OCI-M2 (cell line): ENCODE measurements around the gene TSPAN11.

Source experiments
- DNase-seq: peaks from one replicate; lab custom pipeline; 2025; ENCODE audit not compliant: unreplicated experiment; lab: John Stamatoyannopoulos, UW

TSPAN11 gene

DNA sequence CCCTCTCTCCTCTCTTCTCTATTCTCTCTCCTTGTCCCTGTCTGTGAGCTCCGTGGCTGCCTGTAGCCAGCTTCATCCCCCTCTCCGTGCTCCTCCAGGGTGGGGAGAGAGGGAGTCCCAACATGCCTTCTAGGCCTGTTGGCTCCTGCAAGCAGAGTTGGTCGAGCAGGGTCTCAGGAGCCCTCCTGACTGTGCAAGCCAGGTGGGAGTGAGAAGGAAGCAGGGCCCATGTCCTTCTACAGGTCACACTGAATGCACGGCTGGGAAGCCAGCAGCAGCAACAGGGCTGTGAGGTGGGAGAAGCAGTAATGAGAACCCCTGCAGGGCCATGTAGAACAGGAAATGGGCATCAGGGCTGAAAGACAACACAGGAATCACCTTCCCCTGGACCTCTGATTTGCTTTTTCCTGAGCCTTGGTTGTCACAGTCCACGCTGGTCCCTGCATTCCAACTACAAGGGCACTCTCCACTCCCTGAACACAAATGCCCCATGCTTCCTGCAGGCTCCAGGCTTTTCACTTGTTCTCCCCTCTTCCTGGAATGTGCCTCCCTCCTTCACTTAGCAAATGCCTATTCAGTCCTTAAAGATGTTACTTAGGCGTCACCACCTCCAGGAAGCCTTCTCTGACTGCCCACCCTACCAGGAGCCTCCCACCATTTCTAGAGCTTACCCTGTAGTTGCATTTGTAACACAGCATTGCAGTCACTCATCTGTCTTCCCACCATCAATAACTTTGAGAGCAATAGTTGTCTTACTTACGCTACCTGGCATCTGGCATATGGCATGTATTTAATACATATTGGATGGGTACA, 51.2 kb downstream of the TSPAN11 start:
- DNase-seq = no peak

DNA sequence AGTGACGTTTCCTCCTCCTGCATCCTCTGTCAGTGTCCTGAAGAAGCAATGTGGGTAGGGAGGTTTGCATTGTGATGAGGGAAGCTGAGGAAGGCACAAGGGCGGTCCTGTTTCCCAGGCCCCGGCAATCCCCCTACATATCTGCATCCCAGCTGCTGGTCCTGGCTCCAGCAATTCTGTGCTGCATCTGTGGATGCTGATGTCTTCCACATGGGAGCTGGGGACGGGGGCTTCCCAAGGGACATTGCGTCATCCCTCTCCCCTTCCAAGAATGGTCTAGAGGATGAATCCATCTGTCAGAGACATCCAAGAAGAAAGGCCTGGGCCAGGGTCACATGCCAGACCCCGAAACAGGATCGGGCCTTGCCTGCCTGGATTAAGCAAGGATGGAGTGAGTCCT, 52.1 kb downstream of the TSPAN11 start:
- no peak for DNase-seq

DNA sequence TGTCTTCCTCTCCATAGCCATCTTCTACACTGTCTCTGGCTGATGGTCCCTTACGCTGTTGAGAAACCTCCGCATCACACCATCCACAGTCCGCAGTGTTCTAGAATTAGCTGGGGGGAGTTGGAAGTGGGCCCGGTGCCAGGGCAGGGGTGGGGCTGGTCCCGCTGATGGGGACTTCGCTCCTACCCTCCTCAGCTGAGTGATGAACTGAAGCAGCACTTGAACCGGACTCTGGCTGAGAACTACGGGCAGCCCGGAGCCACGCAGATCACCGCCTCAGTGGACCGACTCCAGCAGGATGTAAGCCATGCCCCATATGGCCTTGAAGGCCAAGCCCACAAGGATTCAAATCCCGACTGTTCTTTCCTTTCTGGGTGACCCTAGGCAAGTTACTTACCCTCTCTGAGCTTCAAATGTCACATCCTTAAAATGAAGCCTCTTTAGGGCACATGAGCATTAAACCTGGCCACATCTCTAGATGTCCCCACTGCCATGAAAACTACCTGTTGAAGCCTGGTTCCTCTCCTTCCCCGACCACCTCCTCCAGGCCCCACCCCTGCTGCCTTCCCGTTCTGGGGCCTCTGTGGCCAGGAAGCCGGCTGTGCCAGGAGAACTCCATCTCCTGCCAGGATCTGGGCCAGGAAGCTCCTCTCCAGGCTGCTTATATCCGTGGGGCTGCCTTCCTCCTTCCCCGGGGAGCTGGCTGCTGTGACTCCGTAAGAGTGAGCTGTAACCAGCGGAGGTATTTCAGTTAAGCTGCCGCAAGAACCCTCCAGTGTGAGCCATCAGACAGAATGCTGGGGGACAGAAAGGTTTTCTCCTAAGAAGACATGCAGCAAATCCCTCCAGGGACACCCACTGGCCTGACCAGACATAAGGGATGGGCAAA, 53.1 kb downstream of the TSPAN11 start:
- no peak for DNase-seq

DNA sequence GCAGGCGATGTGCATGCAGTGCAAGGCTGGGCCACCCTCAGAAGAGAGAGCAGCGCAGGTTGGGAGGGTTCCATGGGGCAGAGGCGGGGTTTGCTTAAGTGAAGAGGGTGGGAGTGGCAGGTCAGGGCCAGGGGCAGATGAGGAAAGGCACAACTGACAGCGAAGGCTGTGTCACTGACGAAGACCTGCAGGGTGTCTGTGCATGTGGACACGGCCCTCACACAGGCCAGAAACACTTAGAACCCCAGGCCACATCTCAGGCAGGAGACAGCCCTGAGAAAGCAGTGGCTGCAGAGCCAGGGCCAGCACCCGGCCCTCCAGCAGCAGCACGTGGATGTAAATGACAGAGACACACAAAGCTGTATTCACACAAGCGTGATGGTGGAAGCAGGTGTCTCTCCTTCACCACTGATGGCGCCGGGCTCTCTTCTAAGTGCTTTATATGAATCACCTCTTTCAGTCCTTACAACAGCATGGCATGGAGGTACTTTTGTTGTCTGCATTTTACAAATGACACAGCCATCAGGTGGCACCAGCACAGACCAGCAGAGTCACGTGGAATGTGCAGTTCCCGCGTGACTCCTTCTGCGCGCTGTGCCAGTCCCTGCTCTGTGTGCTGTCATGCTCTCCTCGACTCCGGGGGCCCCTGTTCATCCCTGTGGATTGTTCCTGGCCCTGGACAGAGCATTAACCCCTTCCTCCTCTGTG, 54.6 kb downstream of the TSPAN11 start:
- no peak for DNase-seq

DNA sequence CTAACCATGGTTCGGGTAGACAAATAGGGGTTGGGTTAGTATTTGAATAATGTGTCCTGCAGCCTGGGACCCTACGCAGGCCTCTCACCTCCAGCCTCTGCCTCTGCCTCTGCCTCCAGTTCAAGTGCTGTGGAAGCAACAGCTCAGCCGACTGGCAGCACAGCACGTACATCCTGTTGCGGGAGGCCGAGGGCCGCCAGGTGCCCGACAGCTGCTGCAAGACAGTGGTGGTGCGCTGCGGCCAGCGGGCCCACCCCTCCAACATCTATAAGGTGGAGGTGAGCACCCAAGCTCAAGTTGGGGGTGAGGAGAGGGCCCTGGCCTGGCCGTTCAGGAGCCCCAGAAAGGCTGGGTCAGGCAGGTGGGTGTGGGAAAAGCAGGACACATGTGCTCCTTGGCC, 55.9 kb downstream of the TSPAN11 start:
- DNase-seq = no peak

DNA sequence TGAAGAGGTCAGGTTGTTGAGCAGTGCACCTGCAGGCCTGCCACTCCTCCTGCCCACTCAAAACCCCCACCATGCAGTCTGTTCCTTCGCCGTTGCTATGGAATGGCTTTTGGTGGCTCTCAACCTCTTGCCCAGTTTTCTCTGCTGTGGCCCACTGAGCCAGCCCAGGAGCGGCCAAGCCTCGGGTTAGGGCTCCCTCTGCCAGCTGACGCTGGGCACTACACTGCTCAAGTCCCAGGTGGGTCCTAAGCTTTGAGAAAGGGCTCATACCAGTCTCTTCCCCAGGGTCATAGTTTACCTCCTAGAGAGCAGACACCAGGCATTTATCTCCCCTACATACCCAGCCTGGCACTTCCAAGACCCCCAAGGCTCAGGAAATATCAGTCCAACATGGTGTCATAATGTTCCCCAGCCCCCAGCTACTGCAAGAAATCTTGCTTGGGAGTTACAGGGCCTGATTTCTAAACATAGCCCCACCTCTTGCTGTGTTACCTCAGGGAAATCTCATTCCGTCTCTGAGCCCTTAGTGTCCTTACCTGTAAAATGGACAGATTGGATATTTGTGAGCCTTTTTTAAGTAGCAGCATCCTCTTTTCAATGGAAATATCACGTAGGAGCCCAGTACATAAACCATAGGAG, 59.4 kb downstream of the TSPAN11 start:
- DNase-seq = no peak

DNA sequence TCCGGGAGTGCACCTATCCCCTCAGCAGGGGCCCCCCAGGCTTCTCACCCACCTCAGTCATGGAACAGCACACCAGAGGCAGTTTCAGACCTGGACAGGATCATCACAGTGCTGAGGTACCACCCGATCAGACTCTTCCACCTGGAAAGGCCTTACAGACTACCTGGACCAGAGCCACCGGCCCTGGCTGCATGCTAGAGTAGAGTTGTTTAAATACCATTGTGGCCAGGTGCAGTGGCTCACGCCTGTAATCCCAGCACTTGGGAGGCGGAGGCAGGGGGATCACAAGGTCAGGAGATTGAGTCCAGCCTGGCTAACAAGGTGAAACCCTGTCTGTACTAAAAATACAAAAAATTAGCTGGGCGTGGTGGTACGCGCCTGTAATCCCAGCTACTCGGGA, 61.5 kb downstream of the TSPAN11 start:
- DNase-seq = no peak

DNA sequence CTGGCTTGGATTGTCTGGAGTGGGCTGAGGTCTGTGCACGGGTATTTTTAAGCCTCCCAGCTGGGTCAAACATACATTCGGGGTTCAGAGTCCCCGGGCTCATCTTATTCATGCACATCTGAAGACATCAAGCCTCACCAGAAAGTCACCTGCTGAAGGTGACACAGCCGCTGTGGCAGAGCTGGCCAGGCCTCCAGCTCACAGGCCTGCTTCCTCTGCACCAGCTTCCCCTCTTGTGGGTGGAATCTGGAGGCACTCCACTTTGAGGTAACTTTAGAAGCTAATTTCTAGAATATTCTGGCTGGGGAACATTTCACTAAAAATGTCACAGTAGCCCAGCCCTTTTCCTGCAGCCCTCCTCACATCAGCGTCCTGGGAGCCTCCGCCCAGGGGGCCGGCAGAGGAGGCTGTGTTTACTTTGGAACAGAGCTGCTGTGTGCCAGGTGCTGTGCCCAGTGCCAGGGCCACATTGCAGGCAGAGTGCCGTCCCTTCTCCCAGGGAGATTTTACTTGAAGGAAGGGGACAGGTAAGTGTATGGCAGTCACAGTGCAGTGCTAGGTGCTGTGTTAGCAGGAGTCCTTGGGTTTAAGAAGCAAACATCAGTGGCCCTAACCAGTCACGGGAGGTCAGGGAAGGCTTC, 62.2 kb downstream of the TSPAN11 start:
- no peak for DNase-seq

DNA sequence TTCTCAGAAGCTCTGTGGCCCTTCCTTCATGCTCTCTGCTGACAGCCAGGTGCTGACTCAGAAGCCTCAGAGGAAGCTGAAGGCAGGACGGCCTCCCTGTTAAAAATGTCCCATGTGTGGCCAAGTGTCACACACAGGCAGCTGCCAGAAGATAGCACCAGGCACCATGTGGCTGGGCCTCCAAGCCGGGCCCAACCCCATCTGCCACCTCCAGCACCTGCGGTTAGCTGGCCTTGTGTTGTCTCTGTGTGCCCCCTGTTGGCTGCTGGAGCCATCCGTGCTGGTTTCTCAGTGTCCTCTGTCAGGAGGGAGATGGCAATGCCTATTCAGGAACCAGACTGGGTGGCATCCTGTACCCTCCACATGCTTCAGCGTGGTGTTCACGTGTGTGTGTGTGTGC, 63.2 kb downstream of the TSPAN11 start:
- no peak for DNase-seq

DNA sequence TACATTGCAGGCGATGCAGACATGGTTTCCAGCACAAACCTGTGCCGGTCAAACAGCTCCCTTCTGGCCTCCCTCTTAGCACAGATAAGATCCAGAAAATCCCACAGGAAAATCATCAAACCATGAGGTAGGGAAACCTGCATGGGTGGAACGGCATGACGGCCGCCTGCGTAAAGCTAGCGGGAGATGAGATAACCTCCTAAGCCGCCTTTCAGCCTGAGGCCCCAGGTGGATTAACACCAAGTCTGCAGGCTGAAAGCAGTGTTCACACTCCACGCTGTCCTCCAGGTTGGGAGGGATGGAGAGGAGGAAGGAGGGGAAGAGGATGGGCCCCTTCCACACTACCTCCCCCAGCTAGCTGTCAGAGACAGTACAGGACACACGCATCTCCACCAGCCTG, 63.8 kb downstream of the TSPAN11 start:
- DNase-seq = no peak

DNA sequence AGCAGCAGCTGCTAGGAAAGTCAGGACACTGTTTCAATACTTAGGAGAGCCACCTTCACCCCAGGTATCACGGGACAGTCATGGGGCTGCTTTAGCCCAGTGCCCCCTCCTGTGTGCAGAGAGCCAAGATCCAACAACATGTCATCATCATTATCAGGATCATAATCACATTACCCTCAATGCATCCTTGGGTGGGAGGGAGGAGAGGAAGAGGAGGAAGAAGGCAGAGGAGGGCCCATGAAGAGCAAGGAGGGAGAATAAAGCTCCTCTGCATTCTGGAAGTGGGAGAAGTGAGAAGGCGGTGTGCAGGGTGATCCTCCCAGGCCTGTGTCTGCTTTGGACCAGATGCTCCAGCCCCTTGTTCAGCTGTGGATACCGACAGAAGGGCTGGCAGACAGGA, 64.2 kb downstream of the TSPAN11 start:
- DNase-seq = no peak

DNA sequence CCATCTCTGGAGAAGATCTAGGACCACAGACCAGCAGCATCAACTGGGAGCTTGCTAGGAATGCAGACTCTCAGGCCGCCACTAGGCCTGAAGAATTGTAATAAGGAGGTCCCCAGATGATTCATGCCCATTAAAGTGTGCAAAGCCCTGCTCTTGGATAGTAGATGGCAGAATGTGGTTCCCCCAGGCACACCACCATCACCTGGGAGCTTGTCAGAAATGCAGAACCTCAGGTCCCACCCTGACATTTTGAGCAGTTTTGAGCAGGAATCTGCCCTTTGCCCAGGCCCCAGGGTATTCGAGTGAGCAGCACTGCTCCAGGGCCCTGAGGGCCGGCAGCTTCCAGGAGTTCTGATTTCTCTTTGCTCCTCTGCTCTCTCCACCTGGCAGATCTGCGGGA, 64.9 kb downstream of the TSPAN11 start:
- DNase-seq = no peak

DNA sequence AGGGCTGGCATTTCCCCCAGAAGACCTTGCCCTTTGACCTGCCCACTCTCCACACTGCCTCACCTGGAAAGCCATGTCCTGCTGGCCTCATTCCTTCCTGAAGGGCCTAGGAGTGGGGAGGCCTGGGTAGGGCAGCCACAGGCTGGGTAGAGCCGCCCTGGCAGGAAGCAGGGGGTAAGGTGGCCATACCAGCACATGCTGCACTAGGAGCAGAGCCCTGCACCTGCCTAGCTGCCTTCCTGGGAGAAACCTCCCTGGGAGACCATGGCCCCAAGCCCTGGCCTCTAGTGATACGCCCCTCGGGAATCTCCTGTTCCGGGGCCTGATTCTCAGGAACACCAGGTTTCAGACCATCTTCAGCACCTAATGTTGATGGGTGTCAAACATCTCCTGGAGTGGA, 65.8 kb downstream of the TSPAN11 start:
- DNase-seq = no peak

DNA sequence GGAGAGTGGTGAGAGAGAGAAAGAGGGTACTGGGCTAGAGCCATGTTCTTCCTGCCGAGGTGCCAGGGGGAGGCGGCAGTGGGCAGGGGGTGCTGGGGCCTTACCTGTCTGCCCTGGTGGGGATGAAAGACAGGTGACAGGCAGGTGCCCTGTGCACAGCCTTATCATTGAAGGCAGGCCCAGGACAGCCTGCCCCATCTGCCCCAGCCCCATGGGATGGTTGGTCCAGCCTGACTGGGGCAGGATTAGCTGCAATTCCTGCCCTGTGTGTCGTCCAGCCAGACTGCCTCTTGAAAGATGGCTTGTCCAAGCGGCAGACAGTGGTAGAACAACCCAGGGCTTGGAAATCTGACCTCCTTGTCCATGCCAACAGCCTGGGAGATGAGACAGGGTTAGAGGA, 67.2 kb downstream of the TSPAN11 start:
- DNase-seq = no peak

DNA sequence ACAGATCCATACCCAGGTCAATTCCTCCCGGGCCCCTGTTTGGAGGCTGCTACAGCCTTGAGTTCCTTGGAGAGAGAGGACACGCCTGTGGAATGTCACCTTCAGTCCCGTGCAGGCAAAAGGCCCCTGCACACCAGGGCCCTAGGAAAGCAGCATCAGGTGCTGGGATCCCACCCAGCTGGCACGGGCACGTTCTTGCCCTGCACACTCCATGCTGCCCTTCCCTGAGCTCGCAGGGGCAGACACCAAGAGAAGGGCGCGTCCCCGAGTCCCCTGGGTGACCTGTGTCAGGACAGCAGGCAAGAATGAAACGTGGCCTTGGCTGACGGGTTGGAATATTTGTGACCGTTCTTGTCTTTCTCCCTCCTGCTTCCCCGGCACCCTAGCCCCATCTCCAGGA, 67.7 kb downstream of the TSPAN11 start:
- no peak for DNase-seq

DNA sequence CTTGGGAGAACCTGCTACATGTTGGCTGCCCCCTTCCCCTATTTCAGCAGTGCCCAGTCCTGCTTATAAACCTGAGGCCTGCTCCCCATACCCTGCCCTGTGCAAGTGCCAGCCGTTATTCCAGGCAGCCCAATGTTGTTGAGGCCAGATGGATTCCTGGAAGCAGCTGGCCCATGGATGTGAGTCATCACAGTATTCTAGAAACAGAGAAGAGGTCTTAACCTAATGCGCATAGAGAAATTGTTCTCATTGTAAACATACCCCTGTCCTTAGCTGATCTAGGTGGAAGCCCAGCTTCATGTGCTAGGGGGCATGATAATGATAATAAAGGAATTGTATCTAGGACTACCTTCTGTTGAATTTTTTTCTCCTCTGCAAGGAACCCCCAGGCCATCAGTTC, 69.7 kb downstream of the TSPAN11 start:
- no peak for DNase-seq

DNA sequence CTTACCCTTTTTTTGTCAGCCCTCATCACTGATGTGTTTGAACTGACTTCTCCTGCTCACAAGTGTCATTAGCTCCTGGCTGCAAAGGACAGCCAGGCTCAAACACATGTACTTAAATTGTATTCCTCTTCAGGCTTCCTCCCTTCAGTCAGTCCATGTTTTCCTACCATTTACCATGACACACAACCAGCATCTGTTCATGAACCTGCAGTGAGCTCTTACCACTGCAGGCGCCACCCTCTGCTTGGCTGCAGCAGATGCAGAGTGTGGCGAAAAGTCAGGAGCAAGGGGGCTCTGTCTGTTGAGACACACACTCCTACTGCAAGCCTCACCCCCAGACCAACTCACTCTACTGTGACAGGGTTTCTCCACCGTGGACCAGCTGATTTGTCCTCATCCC, 70.2 kb downstream of the TSPAN11 start:
- DNase-seq = no peak

DNA sequence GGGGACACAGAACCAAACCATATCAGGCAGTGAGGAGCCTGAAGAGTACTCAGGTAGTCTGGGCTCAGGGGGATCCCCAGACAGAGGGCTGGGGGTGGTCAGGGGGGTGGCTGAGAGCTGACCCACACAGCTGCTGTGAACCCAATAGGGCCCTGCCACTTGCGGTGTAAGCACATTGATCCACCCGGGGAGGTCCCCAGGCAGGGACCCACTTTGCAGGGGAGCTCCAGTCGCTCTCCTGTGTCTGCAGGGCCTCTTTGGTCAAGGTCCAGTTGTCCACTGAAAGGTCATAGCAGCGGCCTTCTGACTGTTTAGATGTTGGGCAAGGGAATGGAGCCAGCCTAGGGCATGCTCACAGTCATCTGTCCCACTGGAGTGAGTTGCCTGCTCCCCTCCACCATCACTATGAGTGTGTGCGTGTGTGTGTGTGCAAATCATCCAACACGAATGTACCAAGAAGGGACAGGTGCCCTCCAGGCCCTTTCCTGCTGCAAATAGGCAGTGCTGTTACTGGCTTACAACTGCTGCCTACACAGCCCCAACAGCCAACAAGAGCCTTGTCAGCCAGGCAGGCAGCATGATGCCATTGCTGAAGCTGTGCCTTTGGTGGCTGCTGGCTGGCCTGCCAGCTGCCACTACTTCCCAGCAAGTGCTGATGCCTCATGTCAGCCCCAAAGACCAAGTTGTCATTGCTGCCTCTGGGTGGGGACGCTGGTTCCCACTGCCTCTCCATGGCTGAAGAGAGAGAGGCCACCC, 71.3 kb downstream of the TSPAN11 start:
- no peak for DNase-seq

DNA sequence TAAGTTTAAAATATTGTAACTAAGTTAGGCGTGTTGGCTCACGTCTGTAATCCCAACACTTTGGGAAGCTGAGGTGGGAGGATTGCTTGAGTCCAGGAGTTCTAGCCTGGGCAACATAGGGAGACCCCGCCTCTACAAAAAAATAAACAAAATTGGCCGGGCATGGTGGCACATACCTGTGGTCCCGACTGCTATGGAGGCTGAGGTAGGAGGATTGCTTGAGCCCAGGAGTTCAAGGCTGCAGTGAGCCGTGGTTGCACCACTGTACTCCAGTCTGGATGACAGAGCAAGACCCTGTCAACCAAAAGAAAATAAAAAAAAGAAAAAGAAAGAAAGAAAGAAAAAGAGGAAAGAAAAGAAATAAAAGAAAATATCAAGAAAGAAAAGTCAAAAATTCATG, 72.5 kb downstream of the TSPAN11 start:
- no peak for DNase-seq

DNA sequence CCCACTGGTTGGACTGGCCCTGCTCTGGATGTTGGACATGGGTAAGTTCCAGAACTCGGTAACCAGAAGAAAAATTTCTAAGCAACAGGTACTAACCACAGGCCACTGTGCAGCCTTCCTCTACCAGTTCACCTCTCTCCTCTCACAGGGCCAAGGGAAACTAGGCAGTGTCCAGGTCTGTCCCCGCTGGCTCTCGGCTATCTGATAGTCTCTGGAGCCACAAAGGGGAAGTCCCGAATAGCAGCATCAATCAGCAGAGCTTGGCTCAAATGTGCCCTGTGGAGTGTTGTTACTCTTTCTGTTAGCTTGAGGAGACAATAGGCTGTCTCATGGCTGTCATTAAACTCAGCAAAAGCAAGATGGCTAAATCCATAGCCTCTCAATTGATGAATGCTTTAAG, 73.2 kb downstream of the TSPAN11 start:
- DNase-seq = no peak
